Smooth muscle cell of the brain vasculature (primary cell): ENCODE data around the gene PTK7.

Experiments used
- DNase-seq: peaks from one replicate; pipeline ENCODE4 v3.0.0-alpha.2; 2012; ENCODE audit warnings: low read depth, low spot score

PTK7 gene

GRCh38 chr6:43144879-43145278 is 68.8 kb downstream of the PTK7 start:
- no peak for DNase-seq

DNA sequence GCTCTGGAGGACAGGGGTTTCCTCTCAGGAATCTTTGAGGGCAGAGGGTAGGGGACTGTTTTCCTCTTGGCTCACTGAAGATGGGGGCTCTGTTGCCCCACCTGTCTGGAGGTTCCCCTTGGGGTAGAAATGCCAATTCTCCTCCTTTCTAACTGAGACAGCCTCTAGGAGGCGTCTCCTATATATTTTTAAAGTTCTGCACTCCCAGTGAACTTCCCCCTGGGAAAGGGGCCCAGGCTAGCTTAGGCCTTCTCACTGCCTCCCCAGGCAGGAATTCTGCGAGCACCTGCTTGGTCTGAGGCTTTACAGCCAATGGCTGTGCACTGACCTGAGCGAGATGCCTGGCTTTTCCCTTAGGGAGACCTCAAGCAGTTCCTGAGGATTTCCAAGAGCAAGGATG is 70.1 kb downstream of the PTK7 start:
- DNase-seq, result no peak

GRCh38 chr6:43146709-43147688 is 70.9 kb downstream of the PTK7 start:
- no peak for DNase-seq

DNA sequence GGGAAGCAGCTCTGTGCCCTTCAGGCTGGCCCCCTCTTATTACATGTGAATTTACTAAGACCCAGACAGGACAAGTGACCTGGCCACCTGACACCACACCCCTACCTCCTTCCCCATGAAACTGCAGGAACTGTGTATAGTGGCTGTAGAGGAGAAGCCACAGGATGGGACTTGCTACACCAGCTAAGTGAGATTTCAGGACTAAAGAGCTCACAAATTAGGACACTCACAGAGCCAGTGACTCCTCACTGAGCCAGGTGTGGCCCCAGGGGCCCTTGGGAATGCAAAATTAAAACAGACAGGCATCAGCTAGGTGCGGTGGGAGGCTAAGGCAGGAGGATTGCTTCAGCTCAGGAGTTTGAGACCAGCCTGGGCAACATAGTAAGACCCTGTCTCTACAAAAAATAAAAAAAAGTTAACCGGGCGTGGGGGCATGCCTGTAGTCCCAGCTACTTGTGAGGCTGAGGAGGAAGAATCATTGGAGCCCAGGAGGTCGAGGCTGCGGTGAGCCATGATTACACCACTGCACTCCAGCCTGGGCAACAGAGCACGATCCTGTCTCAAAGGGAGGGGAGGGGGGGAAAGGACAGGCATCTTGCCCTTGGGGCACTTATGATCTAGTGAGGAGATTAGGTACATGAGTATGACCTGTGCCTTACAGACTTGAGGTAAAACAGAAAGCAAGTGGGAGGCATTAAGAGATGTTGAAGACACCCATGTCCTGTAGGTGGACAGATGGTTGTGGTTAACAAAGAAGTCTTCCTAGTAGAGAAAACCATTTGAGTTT is 71.8 kb downstream of the PTK7 start:
- no peak for DNase-seq

- DNase-seq, result no peak
Measured at GRCh38 chr6:43149265-43149664, 73.2 kb downstream of the PTK7 start.

DNA sequence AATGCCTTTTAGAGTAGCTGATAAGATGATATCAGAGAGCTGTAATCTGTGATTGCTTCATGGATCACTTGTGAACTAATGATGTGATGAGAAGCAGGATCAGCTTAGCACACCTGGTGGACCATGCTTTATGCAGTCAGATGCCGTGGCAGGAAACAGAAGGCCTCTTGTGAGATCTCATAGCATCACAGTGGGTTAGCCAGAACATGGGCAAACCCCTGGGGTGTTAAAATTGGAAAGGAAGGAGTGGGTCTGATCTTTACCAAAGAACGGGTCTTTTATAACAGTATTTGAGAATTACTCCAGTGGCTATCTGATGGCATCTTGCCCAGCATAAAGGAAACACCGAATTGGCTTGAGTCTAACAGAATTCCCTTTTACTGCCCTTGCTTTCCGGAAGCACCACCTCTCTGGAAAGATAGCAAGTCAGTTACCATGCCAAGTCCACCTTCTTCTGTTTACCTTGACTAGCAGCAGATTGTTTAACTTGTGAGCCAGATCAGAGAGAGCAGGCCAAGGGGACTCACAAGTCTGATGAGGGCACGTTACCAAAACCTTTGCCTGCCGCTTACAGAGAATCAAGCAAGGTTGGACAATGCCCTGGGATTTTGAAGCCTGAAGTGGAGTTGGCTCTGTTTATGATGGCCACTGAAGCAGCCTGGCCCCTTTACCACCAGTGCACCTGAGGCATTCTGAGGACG is 74.1 kb downstream of the PTK7 start:
- no peak for DNase-seq

- no peak for DNase-seq
Measured at GRCh38 chr6:43159599-43159998, 83.5 kb downstream of the PTK7 start.

- no peak for DNase-seq
Measured at GRCh38 chr6:43163899-43164298, 87.8 kb downstream of the PTK7 start.

GRCh38 chr6:43170417-43170930 is 94.4 kb downstream of the PTK7 start:
- no peak for DNase-seq

DNA sequence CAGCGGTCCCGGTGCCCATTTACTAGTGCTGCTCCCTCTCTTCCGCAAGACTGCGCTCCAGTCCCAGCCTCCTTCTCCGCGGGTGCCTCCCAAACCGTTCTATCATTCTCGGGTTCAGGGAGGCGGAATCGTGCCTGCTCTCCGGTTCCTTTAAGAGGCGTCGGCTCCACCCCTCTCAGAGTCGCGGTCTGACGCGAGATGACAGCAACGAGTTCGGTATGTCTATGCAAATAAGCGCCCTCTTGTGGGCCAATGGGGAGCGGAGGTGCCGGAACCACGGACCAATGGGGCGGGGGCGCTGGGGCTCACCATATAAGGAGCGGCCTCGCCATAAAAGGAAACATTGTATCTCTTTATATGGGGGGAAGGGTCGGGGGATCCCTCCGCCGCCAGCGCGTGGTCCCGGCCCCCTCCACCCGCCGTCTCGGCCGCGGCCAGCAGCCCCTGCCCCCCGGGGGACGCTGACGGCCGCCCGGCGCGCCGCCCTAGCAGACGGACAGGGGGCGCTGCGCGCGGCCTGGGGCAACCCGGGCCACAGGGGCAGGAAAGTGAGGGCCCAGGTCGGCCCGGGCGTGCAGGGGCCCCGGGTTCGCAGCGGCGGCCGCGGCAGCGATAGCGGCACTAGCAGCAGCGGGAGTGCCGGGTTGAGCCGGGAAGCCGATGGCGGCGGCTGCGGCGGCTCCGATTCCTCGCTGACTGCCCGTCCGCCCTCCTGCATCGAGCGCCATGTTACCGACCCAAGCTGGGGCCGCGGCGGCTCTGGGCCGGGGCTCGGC is 95.0 kb downstream of the PTK7 start, which contains the start of gene SRF:
Gene SRF, plus strand, starts transcription at position 339 of the 776 bp plus-strand sequence. Its CDS starts 388 bp downstream, at position 727.
- DNase-seq, result peak; percentile 99

DNA sequence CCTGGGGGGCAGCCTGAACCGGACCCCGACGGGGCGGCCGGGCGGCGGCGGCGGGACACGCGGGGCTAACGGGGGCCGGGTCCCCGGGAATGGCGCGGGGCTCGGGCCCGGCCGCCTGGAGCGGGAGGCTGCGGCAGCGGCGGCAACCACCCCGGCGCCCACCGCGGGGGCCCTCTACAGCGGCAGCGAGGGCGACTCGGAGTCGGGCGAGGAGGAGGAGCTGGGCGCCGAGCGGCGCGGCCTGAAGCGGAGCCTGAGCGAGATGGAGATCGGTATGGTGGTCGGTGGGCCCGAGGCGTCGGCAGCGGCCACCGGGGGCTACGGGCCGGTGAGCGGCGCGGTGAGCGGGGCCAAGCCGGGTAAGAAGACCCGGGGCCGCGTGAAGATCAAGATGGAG is 95.6 kb downstream of the PTK7 start:
- DNase-seq, result no peak

DNA sequence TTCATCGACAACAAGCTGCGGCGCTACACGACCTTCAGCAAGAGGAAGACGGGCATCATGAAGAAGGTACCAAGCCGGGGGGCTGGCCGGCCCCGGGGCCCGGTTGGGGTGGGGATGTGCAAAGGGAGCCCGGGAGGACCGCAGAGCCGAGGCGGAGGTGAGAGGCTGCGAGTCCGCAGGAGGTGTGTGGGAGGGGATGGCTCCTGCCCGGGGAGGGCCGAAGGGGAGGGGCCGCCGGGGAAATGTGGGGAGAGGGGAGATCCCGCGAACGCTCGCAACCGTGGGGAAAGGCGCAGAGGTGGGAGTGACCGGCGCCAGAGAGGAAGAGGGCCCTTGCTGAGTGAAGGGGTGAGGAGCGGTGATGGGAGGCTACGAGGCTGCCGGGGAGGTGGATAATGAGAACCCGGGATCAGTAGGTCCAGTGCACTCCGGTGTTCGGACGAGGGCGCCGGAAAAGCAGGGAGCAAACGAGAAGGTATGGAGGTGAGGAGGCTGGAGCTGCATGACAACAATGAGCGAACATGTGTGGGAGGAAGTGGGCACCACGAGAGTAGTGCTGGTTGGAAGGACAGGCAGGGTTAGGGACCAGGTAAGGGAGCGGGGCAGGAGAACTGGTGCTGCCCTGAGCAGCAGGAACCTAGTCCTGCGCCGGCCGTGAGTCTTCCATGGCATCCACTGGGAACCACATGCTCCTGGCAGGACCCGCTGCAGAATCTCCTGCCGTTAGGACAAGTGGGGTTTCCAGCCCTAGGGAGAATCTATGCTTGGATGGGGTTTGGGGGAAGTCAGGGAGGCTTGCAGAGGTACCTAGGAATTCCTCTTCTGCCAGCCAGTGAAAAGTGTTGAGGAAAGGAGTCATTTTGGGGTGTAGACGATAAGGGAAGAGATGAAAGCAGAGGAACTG is 96.2 kb downstream of the PTK7 start:
- no peak for DNase-seq

DNA sequence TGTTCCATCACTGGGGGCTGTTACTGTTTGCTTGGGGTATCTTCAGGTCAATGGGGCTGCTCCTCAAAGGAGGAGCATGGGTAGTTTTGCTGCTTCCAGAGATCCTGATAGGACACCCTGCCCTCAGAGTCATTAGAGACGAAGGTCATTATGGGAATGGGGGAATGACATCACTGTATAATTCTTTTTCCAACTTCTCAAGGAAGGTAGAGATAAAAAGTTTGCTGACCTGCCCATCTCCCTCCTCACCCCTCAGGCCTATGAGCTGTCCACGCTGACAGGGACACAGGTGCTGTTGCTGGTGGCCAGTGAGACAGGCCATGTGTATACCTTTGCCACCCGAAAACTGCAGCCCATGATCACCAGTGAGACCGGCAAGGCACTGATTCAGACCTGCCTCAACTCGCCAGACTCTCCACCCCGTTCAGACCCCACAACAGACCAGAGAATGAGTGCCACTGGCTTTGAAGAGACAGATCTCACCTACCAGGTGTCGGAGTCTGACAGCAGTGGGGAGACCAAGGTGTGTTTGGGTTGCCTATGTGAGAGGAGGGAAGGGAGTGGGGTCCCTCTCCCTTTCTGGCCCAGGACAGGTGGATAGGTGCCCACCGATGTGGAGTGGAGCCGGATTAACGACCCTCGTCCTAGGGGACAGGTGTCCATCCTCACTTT is 97.6 kb downstream of the PTK7 start:
- no peak for DNase-seq

- peak; percentile 96 for DNase-seq
Measured at GRCh38 chr6:43174263-43175112, 98.4 kb downstream of the PTK7 start.

DNA sequence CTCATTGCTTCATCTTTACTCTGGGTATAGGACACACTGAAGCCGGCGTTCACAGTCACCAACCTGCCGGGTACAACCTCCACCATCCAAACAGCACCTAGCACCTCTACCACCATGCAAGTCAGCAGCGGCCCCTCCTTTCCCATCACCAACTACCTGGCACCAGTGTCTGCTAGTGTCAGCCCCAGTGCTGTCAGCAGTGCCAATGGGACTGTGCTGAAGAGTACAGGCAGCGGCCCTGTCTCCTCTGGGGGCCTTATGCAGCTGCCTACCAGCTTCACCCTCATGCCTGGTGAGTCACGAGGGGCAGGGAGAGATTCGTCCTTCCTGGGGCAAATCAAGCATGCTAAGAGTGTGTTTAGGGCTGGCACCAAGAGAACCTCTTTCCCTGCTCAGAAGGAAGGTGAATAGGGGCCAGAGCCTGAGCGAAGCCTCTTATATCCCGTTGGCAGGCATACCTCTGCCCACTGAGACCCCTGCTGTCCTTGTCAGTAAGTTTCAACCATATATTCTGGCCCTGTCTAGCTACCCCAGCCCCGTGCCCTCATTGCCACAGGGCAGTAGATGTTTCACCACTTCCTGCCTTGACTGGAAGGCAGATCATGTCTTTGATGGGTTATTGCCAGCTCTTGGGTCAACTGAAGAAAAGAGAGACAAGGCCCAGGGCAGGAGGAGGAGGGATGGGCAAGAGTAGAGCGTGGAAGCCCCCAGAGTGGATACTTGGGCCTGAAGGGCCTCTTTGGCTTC is 99.7 kb downstream of the PTK7 start:
- no peak for DNase-seq

DNA sequence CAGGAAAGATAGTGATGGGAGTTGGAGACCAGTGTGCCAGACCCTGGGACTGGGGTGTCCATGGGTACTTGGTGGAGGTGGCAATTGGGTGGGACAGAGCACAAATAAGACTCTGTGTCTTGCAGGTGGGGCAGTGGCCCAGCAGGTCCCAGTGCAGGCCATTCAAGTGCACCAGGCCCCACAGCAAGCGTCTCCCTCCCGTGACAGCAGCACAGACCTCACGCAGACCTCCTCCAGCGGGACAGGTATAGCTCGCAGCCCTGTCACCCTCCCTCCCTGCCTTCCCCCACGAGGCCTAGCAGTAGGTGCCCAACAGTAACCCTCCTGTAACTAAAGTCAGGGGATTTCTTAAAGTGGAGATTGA is 100.3 kb downstream of the PTK7 start:
- no peak for DNase-seq

DNA sequence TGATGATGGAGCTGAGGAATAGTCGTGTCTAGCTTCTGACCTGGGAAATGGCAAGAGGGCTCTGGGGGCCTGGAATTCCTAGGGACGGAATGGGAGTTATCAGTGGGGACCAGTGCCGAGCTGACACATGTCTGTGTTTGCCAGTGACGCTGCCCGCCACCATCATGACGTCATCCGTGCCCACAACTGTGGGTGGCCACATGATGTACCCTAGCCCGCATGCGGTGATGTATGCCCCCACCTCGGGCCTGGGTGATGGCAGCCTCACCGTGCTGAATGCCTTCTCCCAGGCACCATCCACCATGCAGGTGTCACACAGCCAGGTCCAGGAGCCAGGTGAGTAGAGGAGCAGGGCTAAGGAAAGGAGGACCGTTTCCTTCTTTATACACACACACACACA is 102.0 kb downstream of the PTK7 start:
- no peak for DNase-seq
